A549 (cell line): ENCODE data around the gene DOK6.

Source experiments
- CBX8 ChIP-seq: fragments of 200-600 bp; sonication (generic); IDR thresholded peaks from 2 replicates; pipeline ENCODE4 v1.6.1; 2016
- KDM1A ChIP-seq: fragments of 200-600 bp; sonication (generic); IDR thresholded peaks from 2 replicates; pipeline ENCODE4 v1.6.1; 2016; ENCODE audit warnings: low read depth, mild to moderate bottlenecking

DNA sequence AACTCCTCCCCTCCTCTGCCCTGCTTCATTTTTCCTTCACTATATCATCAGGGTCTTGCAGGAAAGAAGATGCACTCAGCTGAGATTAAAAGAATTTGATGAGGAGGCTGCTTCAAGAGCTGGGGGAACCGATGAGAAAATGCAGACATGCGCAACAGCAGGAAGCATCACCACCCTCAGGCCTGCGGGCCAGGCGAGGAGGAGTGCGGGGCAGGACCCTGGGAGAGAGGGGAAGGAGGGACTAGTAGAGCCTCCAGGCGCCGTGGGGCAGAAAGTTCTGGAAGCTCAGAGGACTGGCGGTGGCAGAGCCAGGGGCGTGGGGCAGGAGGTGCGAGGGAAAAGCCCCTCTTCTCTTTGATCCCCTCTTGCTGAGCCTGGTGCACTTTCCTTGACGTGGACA is 438.8 kb downstream of the DOK6 start:
- TF ChIP-seq KDM1A (no peak), CBX8 (no peak)
